Measurements from ENCODE around the gene RCC1. TPM values are rescaled to one million over a fixed set of nuclear protein-coding genes. Genes with fewer than 3 reads are reported as not detected.
"Not testable (repeated sequence)": the region's sequence is repeated elsewhere in the genome, so short reads cannot be mapped to it uniquely, and the experiment has no call there.

RCC1 gene
- total RNA-seq, 2 donors from 2014 or later, result 58.6 to 116 TPM

- Mint-ChIP-seq H3K4me1 (no peaks in the 10 kb centered on the region), H3K4me3 (no peak overlapping the region), H3K36me3 (ENCODE audit: low read depth) (peaks cover 10% of the 10 kb centered on the region), H3K9me3 (no peaks in the 10 kb centered on the region), H3K27ac (no peak overlapping the region), H3K27me3 (no peaks in the 10 kb centered on the region)
- ATAC-seq (replicated peaks), result no peak
Measured at GRCh38 chr1:28548318-28548717, 42.5 kb downstream of the RCC1 start.

DNA sequence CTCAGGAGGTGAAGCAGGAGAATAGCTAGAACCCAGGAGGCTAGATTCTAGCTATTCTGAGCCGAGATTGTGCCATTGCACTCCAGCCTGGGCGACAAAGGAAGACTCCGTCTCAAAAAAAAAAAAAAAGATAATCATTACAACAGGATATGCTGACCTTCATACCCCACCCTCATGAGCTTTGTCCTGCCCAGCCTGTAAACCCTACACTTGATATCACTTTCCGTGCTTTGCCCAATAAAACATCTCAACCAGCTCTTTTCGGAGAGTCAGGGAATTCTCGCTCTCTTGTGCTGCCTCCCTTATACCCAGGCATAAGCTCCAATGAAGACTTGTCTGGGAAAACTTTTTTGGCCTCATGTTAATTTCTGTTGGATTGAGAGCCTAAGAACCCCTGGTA is 45.5 kb downstream of the RCC1 start:
- Mint-ChIP-seq H3K4me3 (peak overlapping the region; percentile 89), H3K4me1 (no peaks in the 10 kb centered on the region), H3K27ac (no peak overlapping the region), H3K9me3 (no peaks in the 10 kb centered on the region), H3K36me3 (ENCODE audit: low read depth) (peaks cover 40% of the 10 kb centered on the region), H3K27me3 (no peaks in the 10 kb centered on the region)
- ATAC-seq (replicated peaks), result no peak

- H3K36me3 Mint-ChIP-seq (ENCODE audit: low read depth), result peaks cover 57% of the 10 kb centered on the region
- peak; percentile 90 for ATAC-seq (replicated peaks)
- H3K4me1 Mint-ChIP-seq, result no peaks in the 10 kb centered on the region
- H3K27ac Mint-ChIP-seq, result peak within 1 kb of the TSS; percentile 92
- H3K27me3 Mint-ChIP-seq, result no peaks in the 10 kb centered on the region
- H3K9me3 Mint-ChIP-seq, result no peaks in the 10 kb centered on the region
- H3K4me3 Mint-ChIP-seq, result peak within 1 kb of the TSS; percentile 89
Measured at GRCh38 chr1:28552758-28553663, 47.2 kb downstream of the RCC1 start, which contains the start of gene TRNAU1AP. TSS of gene TRNAU1AP (plus strand) at chr1:28553085. CDS start at chr1:28553111, 26 bp downstream.

DNA sequence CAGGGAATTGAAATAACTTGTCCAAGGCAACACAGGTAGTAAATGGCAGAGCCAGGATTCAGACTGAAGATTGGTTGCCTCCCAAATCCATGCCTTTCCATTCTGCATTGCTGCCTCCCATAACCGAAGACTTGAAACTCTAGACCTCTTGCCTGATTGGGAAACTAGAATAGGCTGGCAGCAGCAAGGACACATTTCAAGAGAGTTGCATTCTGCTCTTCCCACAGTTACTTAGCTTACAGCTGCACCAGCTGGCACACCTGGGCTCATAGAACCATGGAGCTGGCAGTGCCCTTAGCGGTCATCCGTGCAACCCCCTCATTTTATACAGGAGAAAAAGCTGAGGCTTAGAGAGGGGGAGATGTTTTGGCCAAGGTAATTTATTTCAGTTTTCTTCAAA is 55.0 kb downstream of the RCC1 start:
- peaks cover 100% of the 10 kb centered on the region for H3K36me3 Mint-ChIP-seq (ENCODE audit: low read depth)
- no peak for ATAC-seq (replicated peaks)
- H3K27ac Mint-ChIP-seq, result no peak overlapping the region
- H3K4me3 Mint-ChIP-seq, result no peak overlapping the region
- no peaks in the 10 kb centered on the region for H3K27me3 Mint-ChIP-seq
- H3K9me3 Mint-ChIP-seq, result no peaks in the 10 kb centered on the region
- H3K4me1 Mint-ChIP-seq, result no peaks in the 10 kb centered on the region

- no peaks in the 10 kb centered on the region for H3K27me3 Mint-ChIP-seq
- H3K36me3 Mint-ChIP-seq (ENCODE audit: low read depth), result peaks cover 100% of the 10 kb centered on the region
- H3K4me1 Mint-ChIP-seq, result no peaks in the 10 kb centered on the region
- H3K4me3 Mint-ChIP-seq, result no peak overlapping the region
- H3K27ac Mint-ChIP-seq, result no peak overlapping the region
- H3K9me3 Mint-ChIP-seq, result no peaks in the 10 kb centered on the region
- no peak for ATAC-seq (replicated peaks)
Measured at GRCh38 chr1:28564310-28564709, 58.5 kb downstream of the RCC1 start.

DNA sequence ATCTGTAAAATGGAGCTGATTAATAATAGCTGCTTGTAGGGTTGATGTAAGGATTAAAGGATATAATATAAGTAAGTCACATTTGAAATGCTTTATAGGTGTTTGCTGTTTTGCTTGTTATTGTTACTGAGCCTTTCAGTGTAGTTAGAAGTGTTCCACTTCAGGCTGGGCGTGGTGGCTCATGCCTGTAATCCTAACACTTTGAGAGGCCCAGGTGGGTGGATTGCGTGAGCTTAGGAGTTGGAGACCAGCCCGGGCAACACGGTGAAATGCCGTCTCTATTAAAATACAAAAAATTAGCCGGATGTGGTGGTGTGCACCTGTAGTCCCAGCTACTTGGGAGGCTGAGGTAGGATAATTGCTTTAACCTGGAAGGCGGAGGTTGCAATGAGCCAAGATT is 59.2 kb downstream of the RCC1 start:
- no peak for ATAC-seq (replicated peaks)
- no peaks in the 10 kb centered on the region for H3K4me1 Mint-ChIP-seq
- no peak overlapping the region for H3K27ac Mint-ChIP-seq
- H3K27me3 Mint-ChIP-seq, result no peaks in the 10 kb centered on the region
- peaks cover 99% of the 10 kb centered on the region for H3K36me3 Mint-ChIP-seq (ENCODE audit: low read depth)
- no peak overlapping the region for H3K4me3 Mint-ChIP-seq
- no peaks in the 10 kb centered on the region for H3K9me3 Mint-ChIP-seq

DNA sequence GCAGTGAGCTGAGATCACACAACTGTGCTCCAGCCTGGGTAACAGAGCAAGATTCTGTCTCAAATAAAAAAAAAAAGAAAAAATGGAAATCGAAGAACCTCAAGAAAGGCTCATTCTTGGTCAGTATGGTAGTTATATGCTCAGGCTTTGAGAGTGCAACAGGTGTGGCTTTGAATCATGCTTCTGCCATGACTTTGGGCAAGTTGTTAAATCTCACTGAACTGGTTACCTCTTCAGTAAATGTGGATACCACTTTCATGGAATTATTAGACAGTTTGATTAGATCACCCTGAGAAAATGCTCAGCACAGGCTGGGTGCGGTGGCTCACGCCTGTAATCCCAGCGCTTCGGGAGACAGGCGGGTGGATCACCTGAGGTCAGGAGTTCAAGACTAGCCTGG is 59.9 kb downstream of the RCC1 start:
- Mint-ChIP-seq H3K27me3 (no peaks in the 10 kb centered on the region), H3K36me3 (ENCODE audit: low read depth) (peaks cover 99% of the 10 kb centered on the region), H3K4me3 (no peak overlapping the region), H3K9me3 (no peaks in the 10 kb centered on the region), H3K4me1 (no peaks in the 10 kb centered on the region), H3K27ac (no peak overlapping the region)
- no peak for ATAC-seq (replicated peaks)

- no peaks in the 10 kb centered on the region for H3K9me3 Mint-ChIP-seq
- H3K36me3 Mint-ChIP-seq (ENCODE audit: low read depth), result peaks cover 99% of the 10 kb centered on the region
- no peaks in the 10 kb centered on the region for H3K4me1 Mint-ChIP-seq
- no peak overlapping the region for H3K27ac Mint-ChIP-seq
- H3K4me3 Mint-ChIP-seq, result no peak overlapping the region
- ATAC-seq (replicated peaks), result no peak
- H3K27me3 Mint-ChIP-seq, result no peaks in the 10 kb centered on the region
Measured at GRCh38 chr1:28566931-28567330, 61.1 kb downstream of the RCC1 start.

GRCh38 chr1:28571911-28572310 is 66.1 kb downstream of the RCC1 start:
- Mint-ChIP-seq H3K4me3 (no peak overlapping the region), H3K9me3 (no peaks in the 10 kb centered on the region), H3K27me3 (no peaks in the 10 kb centered on the region), H3K36me3 (ENCODE audit: low read depth) (peaks cover 88% of the 10 kb centered on the region), H3K4me1 (no peaks in the 10 kb centered on the region), H3K27ac (no peak overlapping the region)
- no peak for ATAC-seq (replicated peaks)

- not testable (repeated sequence) for H3K27ac Mint-ChIP-seq; H3K4me1 Mint-ChIP-seq; H3K27me3 Mint-ChIP-seq; ATAC-seq (replicated peaks); H3K9me3 Mint-ChIP-seq; H3K4me3 Mint-ChIP-seq
- peaks cover 88% of the 10 kb centered on the region for H3K36me3 Mint-ChIP-seq (ENCODE audit: low read depth)
Measured at GRCh38 chr1:28572891-28573290, 67.0 kb downstream of the RCC1 start.

GRCh38 chr1:28573564-28573963 is 67.7 kb downstream of the RCC1 start:
- no peaks in the 10 kb centered on the region for H3K9me3 Mint-ChIP-seq
- no peak overlapping the region for H3K27ac Mint-ChIP-seq
- no peak overlapping the region for H3K4me3 Mint-ChIP-seq
- H3K4me1 Mint-ChIP-seq, result peaks cover 7% of the 10 kb centered on the region
- H3K27me3 Mint-ChIP-seq, result no peaks in the 10 kb centered on the region
- ATAC-seq (replicated peaks), result no peak
- peaks cover 88% of the 10 kb centered on the region for H3K36me3 Mint-ChIP-seq (ENCODE audit: low read depth)

DNA sequence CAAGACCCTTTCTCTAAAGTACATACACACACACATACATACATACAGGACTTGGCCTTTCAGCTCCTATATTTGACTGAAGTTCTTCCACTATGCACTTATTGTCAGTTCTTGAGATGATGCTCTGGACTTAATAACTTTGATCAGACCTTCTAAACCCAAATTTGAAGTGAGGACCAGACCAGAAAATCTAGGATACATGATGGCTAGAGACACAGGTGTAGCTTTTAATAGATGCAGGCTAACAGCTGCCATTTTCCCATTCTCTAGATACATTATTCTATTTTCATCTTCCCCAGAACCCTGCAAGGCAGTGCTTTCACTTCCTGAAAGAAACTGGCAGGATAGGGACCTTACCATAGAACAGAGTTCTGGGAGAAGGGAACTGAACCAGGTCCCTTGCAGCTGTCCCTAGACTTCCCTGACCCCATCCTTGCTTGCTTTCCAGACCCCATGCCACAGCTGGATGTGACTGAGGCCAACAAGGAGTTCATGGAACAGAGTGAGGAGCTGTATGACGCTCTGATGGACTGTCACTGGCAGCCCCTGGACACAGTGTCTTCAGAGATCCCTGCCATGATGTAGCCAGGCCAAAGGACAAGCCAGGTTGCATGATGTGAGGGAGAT is 71.3 kb downstream of the RCC1 start:
- Mint-ChIP-seq H3K36me3 (ENCODE audit: low read depth) (peaks cover 87% of the 10 kb centered on the region), H3K27me3 (no peaks in the 10 kb centered on the region), H3K4me1 (peaks cover 25% of the 10 kb centered on the region), H3K9me3 (no peaks in the 10 kb centered on the region), H3K27ac (peak overlapping the region; percentile 41), H3K4me3 (peak overlapping the region; percentile 21)
- ATAC-seq (replicated peaks), result no peak

DNA sequence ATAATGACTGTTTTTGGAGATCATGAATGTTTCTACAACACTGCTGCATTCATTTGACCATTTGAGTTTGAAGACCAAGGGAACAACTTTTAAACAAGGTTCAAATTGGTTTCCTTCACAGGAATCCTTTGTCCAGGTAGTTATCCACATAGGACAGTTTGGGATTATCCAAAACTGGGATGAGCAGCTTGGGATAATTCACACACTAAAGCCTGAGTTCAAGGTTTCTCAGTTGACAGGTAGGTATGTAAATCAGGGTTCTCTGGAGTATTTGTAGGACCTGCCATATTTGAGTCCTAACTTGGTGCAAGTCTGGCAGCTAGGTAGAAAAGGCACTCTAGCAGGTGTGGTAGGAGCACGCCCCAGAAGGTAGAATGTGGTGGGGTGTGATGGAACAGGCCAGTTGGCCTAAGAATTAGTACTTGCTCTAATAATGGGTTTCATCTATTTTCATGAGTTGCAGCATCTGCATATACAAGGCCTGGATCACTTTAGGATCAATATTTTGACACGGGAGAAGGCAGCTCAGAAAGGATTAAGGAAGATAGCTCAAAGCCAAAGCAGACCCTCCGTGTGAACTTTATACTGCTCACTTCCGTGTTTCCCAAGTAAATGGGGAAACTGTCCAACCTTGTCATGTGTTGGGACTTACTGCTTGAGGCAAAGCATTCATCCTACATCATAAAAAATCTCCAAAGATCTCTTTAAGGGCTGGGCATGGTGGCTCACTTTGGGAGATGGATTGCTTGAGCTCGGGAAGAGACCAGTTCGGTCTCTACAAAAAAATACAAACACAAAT is 72.1 kb downstream of the RCC1 start:
- no peak for ATAC-seq (replicated peaks)
- Mint-ChIP-seq H3K4me1 (peaks cover 25% of the 10 kb centered on the region), H3K4me3 (peak overlapping the region; percentile 21), H3K27ac (no peak overlapping the region), H3K27me3 (no peaks in the 10 kb centered on the region), H3K9me3 (no peaks in the 10 kb centered on the region), H3K36me3 (ENCODE audit: low read depth) (peaks cover 85% of the 10 kb centered on the region)

DNA sequence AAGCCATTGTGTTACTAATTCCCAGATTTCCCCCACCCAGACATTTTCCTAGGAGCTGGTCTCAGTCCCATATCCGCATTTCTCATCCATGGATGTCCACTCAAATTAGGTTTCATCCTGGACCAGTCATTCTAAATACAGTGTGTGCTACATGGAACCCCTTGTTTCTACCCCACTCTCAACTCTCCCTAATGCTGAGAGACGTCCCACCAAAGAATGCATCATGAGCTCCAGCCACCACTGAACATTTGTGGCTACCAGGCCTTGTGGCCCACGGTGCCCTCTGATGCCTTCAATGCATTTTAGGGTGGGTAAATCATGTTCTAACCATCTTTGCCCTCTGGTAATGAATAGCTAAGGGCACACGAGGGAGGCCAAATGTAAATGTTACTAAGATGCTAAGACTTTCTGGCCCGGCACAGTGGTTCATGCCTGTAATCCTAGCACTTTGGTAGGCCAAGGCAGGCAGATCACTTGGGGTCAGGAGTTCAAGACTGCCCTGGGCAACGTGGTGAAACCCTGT is 72.9 kb downstream of the RCC1 start:
- Mint-ChIP-seq H3K27ac (peak overlapping the region; percentile 81), H3K36me3 (ENCODE audit: low read depth) (peaks cover 77% of the 10 kb centered on the region), H3K9me3 (no peaks in the 10 kb centered on the region), H3K27me3 (no peaks in the 10 kb centered on the region), H3K4me3 (peak overlapping the region; percentile 96), H3K4me1 (peaks cover 25% of the 10 kb centered on the region)
- no peak for ATAC-seq (replicated peaks)

All from activated T-helper 17 cell treated with anti-CD3 and anti-CD28 coated beads, Interleukin-2, amount 50 U/mL, for 72 hours (primary cell).